ENCODE measurements around the gene MAPK10.

- no peak for TF ChIP-seq RORB (CRISPR knock-in tag; IDR thresholded peaks at IDR 0.05)
- no peak for TF ChIP-seq CTCF (IDR thresholded peaks at IDR 0.05)
- TF ChIP-seq NFYB (CRISPR knock-in tag; conservative IDR thresholded peaks at IDR 0.05; ENCODE audit: low read depth): no peak
- no peak for TF ChIP-seq GTF2I (CRISPR knock-in tag; conservative IDR thresholded peaks at IDR 0.05)
- no peak for TF ChIP-seq SOX15 (CRISPR knock-in tag; IDR thresholded peaks at IDR 0.05)
- TF ChIP-seq TCF7 (CRISPR knock-in tag; IDR thresholded peaks at IDR 0.05; ENCODE audit: low read depth): no peak
- no peak for TF ChIP-seq FOXP1 (CRISPR knock-in tag; IDR thresholded peaks at IDR 0.05; ENCODE audit: borderline replicate concordance)
- TF ChIP-seq ZBTB21 (CRISPR knock-in tag; IDR thresholded peaks at IDR 0.05; ENCODE audit: borderline replicate concordance): no peak
- TF ChIP-seq CREB1 (CRISPR knock-in tag; IDR thresholded peaks at IDR 0.05): no peak
- TF ChIP-seq E2F4 (CRISPR knock-in tag; IDR thresholded peaks at IDR 0.05; ENCODE audit: borderline replicate concordance, low read depth): no peak
- no peak for TF ChIP-seq USF2 (CRISPR knock-in tag; IDR thresholded peaks at IDR 0.05)
- TF ChIP-seq E2F1 (CRISPR knock-in tag; IDR thresholded peaks at IDR 0.05): no peak
- TF ChIP-seq ZNF232 (CRISPR knock-in tag; IDR thresholded peaks at IDR 0.05): no peak
- TF ChIP-seq ZNF281 (CRISPR knock-in tag; IDR thresholded peaks at IDR 0.05): no peak
Measured at GRCh38 chr4:85963231-85963630, 396.6 kb downstream of the MAPK10 start.

Measured in WTC11 (cell line).